ENCODE measurements around the gene SLAIN1.

DNA sequence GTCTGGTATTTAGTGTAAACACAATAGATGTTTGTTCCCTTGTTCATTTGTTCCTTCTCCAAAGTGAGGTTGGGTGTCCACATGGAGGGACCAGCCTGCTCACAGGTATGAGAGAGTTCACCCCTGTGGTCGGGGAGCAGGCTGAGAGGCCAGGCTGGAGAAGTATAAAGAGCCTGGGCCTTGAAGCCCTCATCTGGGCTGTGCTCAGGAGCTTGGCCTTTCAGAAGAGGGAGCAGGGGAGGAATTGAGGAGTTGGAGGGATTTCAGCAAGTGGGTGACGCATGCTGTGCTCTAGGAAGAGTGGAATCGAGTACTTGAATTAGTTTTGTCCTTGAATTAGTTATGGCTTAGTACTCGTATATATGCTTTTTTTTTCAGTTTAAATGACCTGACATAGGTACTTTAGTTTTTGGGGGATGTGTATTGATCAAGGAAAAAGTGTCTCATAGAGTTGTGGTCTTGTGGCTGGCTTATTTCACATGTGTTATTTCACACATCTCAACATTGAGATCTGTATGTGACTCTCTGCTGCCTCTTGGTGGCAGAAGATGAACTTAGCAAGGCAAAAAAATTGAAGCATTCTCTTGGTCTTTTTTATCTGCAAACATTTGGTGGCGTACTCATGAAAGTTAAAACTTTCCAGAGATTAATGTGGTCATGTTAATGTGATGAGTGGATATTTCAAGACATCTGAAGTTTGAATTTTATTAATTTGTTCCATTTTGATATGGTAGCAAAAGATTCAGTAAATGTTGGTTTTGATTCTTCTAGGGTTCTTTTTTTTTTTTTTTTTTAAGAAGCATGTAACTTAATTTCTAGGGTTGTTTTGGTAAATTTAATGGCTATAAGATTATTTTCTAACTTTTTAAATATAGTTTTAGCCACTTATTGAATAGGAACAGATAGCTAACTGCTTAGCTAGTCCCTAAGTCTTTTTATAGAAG lies 54.3 kb downstream of the SLAIN1 start:
- TF ChIP-seq TAF1 (IDR thresholded peaks at IDR 0.05; ENCODE audit: borderline replicate concordance, low read depth, low read length) = no peak
- TF ChIP-seq POLR2AphosphoS5 (IDR thresholded peaks at IDR 0.05; ENCODE audit: low read depth, low read length) = no peak
- no peak for TF ChIP-seq POLR2A (IDR thresholded peaks at IDR 0.05; ENCODE audit: low read depth, low read length)

All from GM12892 (cell line).